Loucy (cell line): ENCODE results near the gene DNAJB6.

Source experiments
- H2AFZ ChIP-seq: fragments of 200-600 bp; sonication (generic); 2 replicates; pipeline ENCODE4 v1.6.0; 2016; ENCODE audit warnings: antibody characterized with exemption, mild to moderate bottlenecking, low read length, moderate library complexity
- H3F3A ChIP-seq: fragments of 200-600 bp; 2 replicates; pipeline ENCODE4 v1.6.0; 2016; ENCODE audit warnings: antibody characterized with exemption, low read depth, mild to moderate bottlenecking
- H3K27me3 ChIP-seq: fragments of 200-600 bp; sonication (generic); 2 replicates; pipeline ENCODE4 v1.6.1; 2014; ENCODE audit warnings: low read length, mild to moderate bottlenecking; ENCODE audit not compliant: insufficient read depth, poor library complexity, severe bottlenecking
- H3K36me3 ChIP-seq: fragments of 200-600 bp; sonication (generic); 2 replicates; pipeline ENCODE4 v1.6.1; 2016; ENCODE audit warnings: low read length; ENCODE audit not compliant: insufficient read depth
- H3K4me1 ChIP-seq: fragments of 200-600 bp; sonication (generic); 2 replicates; pipeline ENCODE4 v1.5.1; 2014; ENCODE audit warnings: low read length, mild to moderate bottlenecking; ENCODE audit not compliant: insufficient read depth, poor library complexity, severe bottlenecking
- H3K4me2 ChIP-seq: fragments of 200-600 bp; sonication (generic); 2 replicates; pipeline ENCODE4 v1.6.0; 2014; ENCODE audit warnings: antibody characterized with exemption, low read length, low read depth, mild to moderate bottlenecking; ENCODE audit not compliant: poor library complexity, severe bottlenecking
- H3K4me3 ChIP-seq: fragments of 200-600 bp; sonication (generic); 2 replicates; pipeline ENCODE4 v1.5.1; 2014; ENCODE audit warnings: low read length, mild to moderate bottlenecking, mixed read lengths; ENCODE audit not compliant: poor library complexity, severe bottlenecking
- H3K79me2 ChIP-seq: fragments of 200-600 bp; sonication (generic); 2 replicates; pipeline ENCODE4 v1.6.1; 2014; ENCODE audit warnings: low read length; ENCODE audit not compliant: insufficient read depth
- H3K9ac ChIP-seq: fragments of 200-600 bp; sonication (generic); 2 replicates; pipeline ENCODE4 v1.6.0; 2014; ENCODE audit warnings: mild to moderate bottlenecking, low read depth, low read length, moderate library complexity; ENCODE audit not compliant: poor library complexity, severe bottlenecking
- H3K9me2 ChIP-seq: fragments of 200-600 bp; sonication (generic); replicated peaks from 2 replicates; pipeline ENCODE4 v1.6.1; 2016; ENCODE audit warnings: low read depth, low read length, mixed read lengths
- H3K9me3 ChIP-seq: fragments of 200-600 bp; sonication (generic); 2 replicates; pipeline ENCODE4 v1.6.1; 2014; ENCODE audit warnings: mild to moderate bottlenecking, antibody characterized with exemption, low read length, low read depth; ENCODE audit not compliant: insufficient read depth
- H4K20me1 ChIP-seq: fragments of 200-600 bp; sonication (generic); 2 replicates; pipeline ENCODE4 v1.6.0; 2014; ENCODE audit warnings: antibody characterized with exemption, low read length, mild to moderate bottlenecking; ENCODE audit not compliant: insufficient read depth, poor library complexity, severe bottlenecking
- CTCF ChIP-seq: fragments of 200-600 bp; sonication (generic); conservative IDR thresholded peaks from 2 replicates; pipeline ENCODE4 v1.5.1; 2014; ENCODE audit warnings: mild to moderate bottlenecking, antibody characterized with exemption, low read length
- EZH2phosphoT487 ChIP-seq: fragments of 200-600 bp; IDR thresholded peaks from 2 replicates; pipeline ENCODE4 v1.6.1; 2018; ENCODE audit warnings: antibody characterized with exemption, mild to moderate bottlenecking, moderate library complexity, borderline replicate concordance

The DNAJB6 gene

GRCh38 chr7:157429001-157429679, 92.3 kb downstream of the DNAJB6 start:
- Histone ChIP-seq H3K9me3 (no peaks in the 10 kb centered on the region), H3K9ac (no peak overlapping the region), H3K27me3 (no peaks in the 10 kb centered on the region), H3K4me2 (no peak overlapping the region), H3K79me2 (no peaks in the 10 kb centered on the region), H2AFZ (no peak overlapping the region), H4K20me1 (no peaks in the 10 kb centered on the region), H3K4me3 (no peak overlapping the region), H3K36me3 (no peaks in the 10 kb centered on the region), H3K4me1 (no peaks in the 10 kb centered on the region), H3K9me2 (no peaks in the 10 kb centered on the region), H3F3A (no peaks in the 10 kb centered on the region)
- TF ChIP-seq EZH2phosphoT487, result no peak
- TF ChIP-seq CTCF, result no peak

- no peaks in the 10 kb centered on the region for H3K79me2 ChIP-seq
- no peaks in the 10 kb centered on the region for H4K20me1 ChIP-seq
- H3K27me3 ChIP-seq, result no peaks in the 10 kb centered on the region
- no peaks in the 10 kb centered on the region for H3F3A ChIP-seq
- H3K4me3 ChIP-seq, result no peak overlapping the region
- H3K9me2 ChIP-seq, result no peaks in the 10 kb centered on the region
- no peaks in the 10 kb centered on the region for H3K36me3 ChIP-seq
- no peak for TF ChIP-seq EZH2phosphoT487
- no peak for TF ChIP-seq CTCF
- no peak overlapping the region for H2AFZ ChIP-seq
- no peak overlapping the region for H3K9ac ChIP-seq
- no peaks in the 10 kb centered on the region for H3K4me1 ChIP-seq
- no peaks in the 10 kb centered on the region for H3K9me3 ChIP-seq
- H3K4me2 ChIP-seq, result no peak overlapping the region
Observed at GRCh38 chr7:157429680-157430224, 92.9 kb downstream of the DNAJB6 start.

GRCh38 chr7:157430721-157431120, 93.9 kb downstream of the DNAJB6 start:
- Histone ChIP-seq H3F3A (no peaks in the 10 kb centered on the region), H3K36me3 (no peaks in the 10 kb centered on the region), H3K9me2 (no peaks in the 10 kb centered on the region), H3K4me2 (no peak overlapping the region), H2AFZ (no peak overlapping the region), H3K4me1 (no peaks in the 10 kb centered on the region), H3K9me3 (no peaks in the 10 kb centered on the region), H3K9ac (no peak overlapping the region), H4K20me1 (no peaks in the 10 kb centered on the region), H3K4me3 (no peak overlapping the region), H3K27me3 (no peaks in the 10 kb centered on the region), H3K79me2 (no peaks in the 10 kb centered on the region)
- TF ChIP-seq CTCF (no peak), EZH2phosphoT487 (no peak)
